K562 (cell line): ENCODE results near the gene KLRF1. TPM values are rescaled to one million over a fixed set of nuclear protein-coding genes. Genes with fewer than 3 reads are reported as not detected.

ENCODE experiments used
- ATAC-seq: fragments of 200-7000 bp; cut with Tn5 transposase; 3 replicates; pipeline ENCODE4 v1.9.1; 2020; ENCODE audit warnings: moderate library complexity
- BruUV-seq: library from RNA; stranded (reverse); fragments of 400-500 nt; replicated peaks from 2 replicates; lab custom pipeline; 2021; lab: Mats Ljungman, UMichigan
- CTCF ChIA-PET: fragments of 300-600 bp; formaldehyde crosslinking; extraction: SDS; loops from one replicate; lab custom pipeline; 2021; ENCODE audit warnings: low intra/inter-chr PET ratio; lab: Yijun Ruan, JAX
- POLR2A ChIA-PET: fragments of 300-600, 350-650 bp; sonication (Branson Sonifier 250); formaldehyde crosslinking; extraction: SDS; loops from one replicate; lab custom pipeline; 2021; ENCODE audit warnings: antibody characterized with exemption, inconsistent platforms; lab: Yijun Ruan, JAX
- DNase-seq, 4 experiments: peaks; one replicate each; pipeline versions ENCODE4 v3.0.0 to v3.0.0-alpha.2; 2011 to 2018; ENCODE audit warnings: low spot score in 3 of 4, mixed read lengths in 3 of 4; ENCODE audit errors: extremely low read depth in 1 of 4
- FAIRE-seq: peaks from 2 replicates; lab custom pipeline; 2011; peaks lifted over from hg19 to GRCh38; lab: Jason Lieb, UNC
- H2AFZ ChIP-seq: 2 replicates; pipeline ENCODE4 v1.6.0; 2011; ENCODE audit warnings: low read depth, low read length, control low read depth, inconsistent platforms
- H3K27ac ChIP-seq: fragments of 200-600 bp; 3 replicates; pipeline ENCODE4 v1.8.0; 2011; ENCODE audit warnings: low read depth, mild to moderate bottlenecking, control low read depth, inconsistent platforms, low read length, moderate library complexity, mixed read lengths; ENCODE audit errors: extremely low read depth
- H3K27me3 ChIP-seq, 2 experiments: fragments of 300-600 bp in 1 of 2; 2 replicates in 1 of 2; 3 replicates in 1 of 2; pipeline versions ENCODE4 v1.6.0 to v1.8.0; 2011; ENCODE audit warnings: inconsistent platforms in 2 of 2, low read length in 2 of 2, mild to moderate bottlenecking in 1 of 2, mixed read lengths in 1 of 2, moderate library complexity in 1 of 2; ENCODE audit not compliant: control insufficient read depth in 2 of 2, insufficient read depth in 2 of 2
- H3K36me3 ChIP-seq: fragments of 300-600 bp; 3 replicates; pipeline ENCODE4 v1.8.0; 2011; ENCODE audit warnings: mild to moderate bottlenecking, low read length, inconsistent platforms; ENCODE audit not compliant: control insufficient read depth, insufficient read depth
- H3K4me1 ChIP-seq, 2 experiments: fragments of 200-600 bp in 1 of 2; replicated peaks in 1 of 2; 2 replicates in 1 of 2; 3 replicates in 1 of 2; pipeline versions ENCODE4 v1.5.1 to v1.8.0; 2011; ENCODE audit warnings: inconsistent platforms in 2 of 2, low read length in 2 of 2, mild to moderate bottlenecking in 1 of 2, mixed read lengths in 1 of 2, moderate library complexity in 1 of 2; ENCODE audit not compliant: control insufficient read depth in 2 of 2, insufficient read depth in 2 of 2
- H3K4me2 ChIP-seq: 2 replicates; pipeline ENCODE4 v1.6.1; 2011; ENCODE audit warnings: low read length, control low read depth, inconsistent platforms, mixed read lengths; ENCODE audit not compliant: insufficient read depth
- H3K4me3 ChIP-seq: fragments of 200-600 bp; sonication (generic), shearing (Covaris generic); 2 replicates; pipeline ENCODE4 v1.5.1; 2016; ENCODE audit warnings: control low read depth, inconsistent platforms
- H3K79me2 ChIP-seq: fragments of 200-600 bp; 3 replicates; pipeline ENCODE4 v1.8.0; 2011; ENCODE audit warnings: low read length, inconsistent platforms; ENCODE audit not compliant: control insufficient read depth, insufficient read depth
- H3K9ac ChIP-seq, 2 experiments: 2 replicates each; pipeline versions ENCODE4 v1.6.0 to v1.6.1; 2011; ENCODE audit warnings: low read depth in 2 of 2, low read length in 2 of 2, control low read depth in 1 of 2, inconsistent platforms in 1 of 2, mild to moderate bottlenecking in 1 of 2, mixed read lengths in 1 of 2; ENCODE audit not compliant: insufficient read depth in 1 of 2
- H3K9me1 ChIP-seq: one replicate; pipeline ENCODE4 v1.6.0; 2011; ENCODE audit warnings: inconsistent platforms, mild to moderate bottlenecking, low read length, moderate library complexity; ENCODE audit not compliant: control insufficient read depth, insufficient read depth
- H3K9me3 ChIP-seq: replicated peaks from 2 replicates; pipeline ENCODE4 v1.5.1; 2011; ENCODE audit warnings: low read depth, low read length, inconsistent platforms; ENCODE audit not compliant: control insufficient read depth, insufficient read depth
- H4K20me1 ChIP-seq: replicated peaks from 2 replicates; pipeline ENCODE4 v1.6.1; 2011; ENCODE audit warnings: low read length, inconsistent platforms, mixed read lengths; ENCODE audit not compliant: control insufficient read depth, insufficient read depth
- BCL6 ChIP-seq: fragments of 250-450 bp; sonication (Bioruptor Pico); IDR thresholded peaks from 2 replicates; pipeline ENCODE4 v1.4.0; 2020
- FOXK2 ChIP-seq, 2 experiments: fragments of 450-650 bp; IDR thresholded peaks in 1 of 2; conservative IDR thresholded peaks in 1 of 2; 2 replicates each; pipeline ENCODE4 v1.6.1; 2016; ENCODE audit warnings: low read depth in 2 of 2, mild to moderate bottlenecking in 1 of 2
- NFE2 ChIP-seq: IDR thresholded peaks from 2 replicates; pipeline ENCODE4 v1.6.1; 2014; ENCODE audit warnings: antibody characterized with exemption, low read depth
- SAP30 ChIP-seq: fragments of 200-600 bp; sonication (generic); IDR thresholded peaks from 2 replicates; pipeline ENCODE4 v1.6.1; 2012; ENCODE audit warnings: borderline replicate concordance, low read depth, mild to moderate bottlenecking, moderate library complexity, low read length, control low read depth, inconsistent platforms; ENCODE audit not compliant: insufficient read depth, poor library complexity, severe bottlenecking
- STAG1 ChIP-seq: sonication (generic); formaldehyde crosslinking; IDR thresholded peaks from 2 replicates; pipeline ENCODE4 v1.5.0; 2020; ENCODE audit warnings: missing genetic modification reagents, borderline replicate concordance
- TARDBP ChIP-seq: fragments of 450-650 bp; IDR thresholded peaks from 2 replicates; pipeline ENCODE4 v1.6.1; 2016
- TOE1 ChIP-seq, 2 experiments: fragments of 450-650 bp in 1 of 2; sonication (generic) in 1 of 2; formaldehyde crosslinking in 1 of 2; IDR thresholded peaks; 2 replicates each; pipeline versions ENCODE4 v1.7.1 to v1.8.0; 2016 to 2022; ENCODE audit warnings: borderline replicate concordance in 2 of 2, mild to moderate bottlenecking in 2 of 2, antibody characterized with exemption in 1 of 2, inconsistent platforms in 1 of 2, low read depth in 1 of 2, missing genetic modification reagents in 1 of 2, moderate library complexity in 1 of 2
- ZNF445 ChIP-seq: fragments of 250-450 bp; sonication (Bioruptor Pico); IDR thresholded peaks from 2 replicates; pipeline ENCODE4 v1.4.0; 2020; ENCODE audit warnings: low read depth, mild to moderate bottlenecking, moderate library complexity
- ZNF507 ChIP-seq: conservative IDR thresholded peaks from 2 replicates; pipeline ENCODE4 v1.6.1; 2017; ENCODE audit warnings: missing genetic modification characterization, missing compliant biosample characterization
- WGBS: fragments of 100-300 bp; shearing (Covaris generic); methylation state at CpG from one replicate; pipeline ENCODE4 v1.1.6; 2016; ENCODE audit warnings: low coverage, mixed read lengths; ENCODE audit not compliant: insufficient coverage; ENCODE audit errors: missing lambda C conversion rate; 5-methylcytosine and 5-hydroxymethylcytosine counted together
- in situ Hi-C: fragments of 300-500 bp; cut with MboI; formaldehyde crosslinking; loops from 4 replicates; pipeline ENCODE4 v1.15.0; 2018; ENCODE audit warnings: inconsistent platforms, mixed read lengths
- intact Hi-C: fragments of 100-400 bp; cut with micrococcal nuclease; formaldehyde crosslinking; loops from 2 replicates; pipeline ENCODE4 v1.14.2; 2022
- polyA plus RNA-seq, 8 experiments: library from polyadenylated mRNA; depleted of rRNA in 4 of 8; stranded (reverse) in 5 of 8; unstranded in 3 of 8; fragments of >200 nt; fragmentation: Nextera tagmentation in 2 of 8; fragmentation: Illumina TruSeq in 1 of 8; extraction: Ambion mirVana in 2 of 8; extraction: Trizol in 1 of 8; gene quantifications; 2 replicates each; pipeline versions ENCODE4 v1.2.1 to v1.2.3, GENCODE V29; 2011 to 2014; ENCODE audit warnings: inconsistent platforms in 1 of 8, missing spikeins in 1 of 8
- total RNA-seq, 7 experiments: library from RNA; depleted of rRNA in 6 of 7; stranded (reverse); fragments of >200 nt in 6 of 7; fragmentation: Illumina TruSeq in 2 of 7; extraction: Trizol in 2 of 7; gene quantifications; 2 replicates each; pipeline versions ENCODE4 v1.2.1 to v1.2.3, GENCODE V29; 2011 to 2021; ENCODE audit warnings: low replicate concordance in 1 of 7
- TF ChIP-seq, protein P1 (sequence below): IDR thresholded peaks from 2 replicates; pipeline ENCODE4 v1.6.1; 2011; ENCODE audit not compliant: insufficient read length; ENCODE audit errors: extremely low read depth
- TF ChIP-seq, protein P2 (sequence below): fragments of 250-450 bp; sonication (Bioruptor Pico); IDR thresholded peaks from 2 replicates; pipeline ENCODE4 v1.9.0; 2021; ENCODE audit warnings: mild to moderate bottlenecking

The KLRF1 gene
- total and polyA plus RNA-seq, 9 of the 15 experiments (the other 6 are each of a cell fraction or from before 2014, with no cell fraction given): 0.48 to 1.8 (median 1.1) TPM

DNA sequence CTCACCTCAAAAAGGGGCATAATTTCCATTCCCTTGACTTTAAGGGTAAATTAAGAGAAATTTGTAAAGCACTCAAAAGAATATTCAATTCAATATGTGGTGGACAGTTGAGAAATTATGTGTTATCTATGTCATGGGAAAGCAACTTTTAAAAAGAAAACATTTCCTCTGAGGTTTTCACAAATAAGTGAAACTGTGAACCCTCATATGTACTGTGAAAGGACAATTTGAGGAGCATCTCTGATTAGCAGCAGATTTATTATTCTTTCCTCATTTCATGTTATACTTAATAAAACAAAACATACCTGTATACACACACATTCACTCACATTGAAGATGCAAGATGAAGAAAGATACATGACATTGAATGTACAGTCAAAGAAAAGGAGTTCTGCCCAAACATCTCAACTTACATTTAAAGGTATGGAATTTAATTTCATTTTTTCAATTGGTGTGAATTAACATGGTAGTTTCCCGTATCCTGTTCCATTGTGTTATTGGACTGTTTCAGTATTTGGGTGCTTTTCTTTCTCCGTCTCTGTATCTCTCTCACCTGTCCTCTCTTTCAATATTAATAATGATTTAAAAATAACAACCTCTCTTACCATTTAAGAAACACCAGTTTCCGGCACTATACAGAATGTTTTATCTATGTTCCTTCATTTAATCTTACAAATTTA lies at the start of gene KLRF1 (continued):
- TF ChIP-seq, protein P1, sequence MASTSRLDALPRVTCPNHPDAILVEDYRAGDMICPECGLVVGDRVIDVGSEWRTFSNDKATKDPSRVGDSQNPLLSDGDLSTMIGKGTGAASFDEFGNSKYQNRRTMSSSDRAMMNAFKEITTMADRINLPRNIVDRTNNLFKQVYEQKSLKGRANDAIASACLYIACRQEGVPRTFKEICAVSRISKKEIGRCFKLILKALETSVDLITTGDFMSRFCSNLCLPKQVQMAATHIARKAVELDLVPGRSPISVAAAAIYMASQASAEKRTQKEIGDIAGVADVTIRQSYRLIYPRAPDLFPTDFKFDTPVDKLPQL: no peak
- no peak for TF ChIP-seq FOXK2 (conservative IDR thresholded peaks at IDR 0.05 in 1 of 2, IDR thresholded peaks at IDR 0.05 in 1 of 2; ENCODE audit: low read depth in 2 of 2)

DNA sequence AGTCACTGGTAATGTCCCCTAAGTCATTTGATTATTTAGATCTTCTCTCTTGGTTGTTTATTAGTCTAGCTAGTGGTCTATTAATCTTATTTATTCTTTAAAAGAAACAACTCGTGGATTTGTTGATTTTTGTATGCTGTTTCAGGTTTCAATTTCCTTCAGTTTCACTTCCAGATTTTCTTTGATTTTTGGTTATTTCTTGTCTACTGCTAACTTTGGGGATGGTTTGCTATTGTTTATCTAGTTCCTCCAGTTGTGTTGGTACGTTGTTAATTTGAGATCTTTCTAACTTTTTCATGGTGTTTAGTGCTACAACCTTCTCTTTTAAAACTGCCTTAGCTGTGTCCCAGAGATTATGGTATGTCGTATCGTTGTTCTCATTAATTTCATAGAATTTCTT lies 48.1 kb upstream of the KLRF1 start:
- intact Hi-C loops (no loop called here), in situ Hi-C loops (no loop called here)
- DNase-seq: no peak
- Histone ChIP-seq H4K20me1 (no peaks in the 10 kb centered on the region), H3K9me1 (peaks cover 3% of the 10 kb centered on the region), H3K4me2 (no peak overlapping the region), H3K27ac (no peak overlapping the region), H3K9me3 (no peaks in the 10 kb centered on the region), H2AFZ (no peak overlapping the region), H3K36me3 (no peaks in the 10 kb centered on the region), H3K27me3 (no peaks in the 10 kb centered on the region), H3K4me3 (no peak overlapping the region), H3K79me2 (no peaks in the 10 kb centered on the region), H3K4me1 (peaks cover 0 to 9% of the 10 kb centered on the region in 2 experiments; a peak in 1 of 5 replicates), H3K9ac (no peak overlapping the region)
- no TSS peak for BruUV-seq
- CTCF ChIA-PET: no interaction called here
- POLR2A ChIA-PET: no interaction called here
- no peak for ATAC-seq
- TF ChIP-seq, protein P2, sequence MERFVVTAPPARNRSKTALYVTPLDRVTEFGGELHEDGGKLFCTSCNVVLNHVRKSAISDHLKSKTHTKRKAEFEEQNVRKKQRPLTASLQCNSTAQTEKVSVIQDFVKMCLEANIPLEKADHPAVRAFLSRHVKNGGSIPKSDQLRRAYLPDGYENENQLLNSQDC (CRISPR knock-in tag): no peak
- TF ChIP-seq ZNF507 (tag) (no peak), TARDBP (no peak), ZNF445 (no peak), TOE1 (IDR thresholded peaks at IDR 0.05; ENCODE audit: borderline replicate concordance) (no peak), TOE1 (CRISPR knock-in tag; IDR thresholded peaks at IDR 0.05; ENCODE audit: borderline replicate concordance, low read depth) (no peak), BCL6 (CRISPR knock-in tag) (no peak), SAP30 (no peak), NFE2 (no peak), STAG1 (CRISPR knock-in tag) (no peak)
- FAIRE-seq: no peak
- WGBS: 47% methylated on average over 4 of the region's 4 CpGs
